ENCODE data around the gene ANKRD45.
"Not testable (repeated sequence)": the region's sequence is repeated elsewhere in the genome, so short reads cannot be mapped to it uniquely, and the experiment has no call there.

DNA sequence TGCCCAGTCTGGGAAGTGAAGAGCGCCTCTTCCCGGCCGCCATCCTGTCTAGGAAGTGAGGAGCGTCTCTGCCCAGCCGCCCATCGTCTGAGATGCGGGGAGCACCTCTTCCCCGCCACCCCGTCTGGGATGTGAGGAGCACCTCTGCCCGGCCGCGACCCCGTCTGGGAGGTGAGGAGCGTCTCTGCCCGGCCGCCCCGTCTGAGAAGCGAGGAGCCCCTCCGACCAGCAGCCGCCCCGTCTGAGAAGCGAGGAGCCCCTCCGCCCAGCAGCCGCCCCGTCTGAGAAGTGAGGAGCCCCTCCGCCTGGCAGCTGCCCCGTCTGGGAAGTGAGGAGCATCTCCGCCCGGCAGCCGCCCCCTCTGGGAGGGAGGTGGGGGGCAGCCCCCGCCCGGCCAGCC, 56.6 kb downstream of the ANKRD45 start:
- TF ChIP-seq RARB (CRISPR knock-in tag; IDR thresholded peaks at IDR 0.05); HOXB13 (CRISPR knock-in tag; IDR thresholded peaks at IDR 0.05; ENCODE audit: low read depth): not testable (repeated sequence)
- TF ChIP-seq, protein P1, sequence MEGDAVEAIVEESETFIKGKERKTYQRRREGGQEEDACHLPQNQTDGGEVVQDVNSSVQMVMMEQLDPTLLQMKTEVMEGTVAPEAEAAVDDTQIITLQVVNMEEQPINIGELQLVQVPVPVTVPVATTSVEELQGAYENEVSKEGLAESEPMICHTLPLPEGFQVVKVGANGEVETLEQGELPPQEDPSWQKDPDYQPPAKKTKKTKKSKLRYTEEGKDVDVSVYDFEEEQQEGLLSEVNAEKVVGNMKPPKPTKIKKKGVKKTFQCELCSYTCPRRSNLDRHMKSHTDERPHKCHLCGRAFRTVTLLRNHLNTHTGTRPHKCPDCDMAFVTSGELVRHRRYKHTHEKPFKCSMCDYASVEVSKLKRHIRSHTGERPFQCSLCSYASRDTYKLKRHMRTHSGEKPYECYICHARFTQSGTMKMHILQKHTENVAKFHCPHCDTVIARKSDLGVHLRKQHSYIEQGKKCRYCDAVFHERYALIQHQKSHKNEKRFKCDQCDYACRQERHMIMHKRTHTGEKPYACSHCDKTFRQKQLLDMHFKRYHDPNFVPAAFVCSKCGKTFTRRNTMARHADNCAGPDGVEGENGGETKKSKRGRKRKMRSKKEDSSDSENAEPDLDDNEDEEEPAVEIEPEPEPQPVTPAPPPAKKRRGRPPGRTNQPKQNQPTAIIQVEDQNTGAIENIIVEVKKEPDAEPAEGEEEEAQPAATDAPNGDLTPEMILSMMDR (IDR thresholded peaks at IDR 0.05) = not testable (repeated sequence)
